Tibial nerve (tissue), 4 donors: ENCODE data around the gene CAMTA1. TPM values are rescaled to one million over a fixed set of nuclear protein-coding genes. Genes with fewer than 3 reads are reported as not detected.

Experiments
- DNase-seq, 2 donors: peaks; one replicate each; pipeline ENCODE4 v3.0.0-alpha.2; 2019; ENCODE audit warnings: low spot score in 2 of 2
- H3K27ac ChIP-seq, 4 donors: fragments of 200-600 bp; sonication (generic) in 3 of 4; one replicate each; pipeline ENCODE4 v1.5.1; 2017 to 2019; ENCODE audit warnings: mild to moderate bottlenecking in 1 of 4
- H3K27me3 ChIP-seq, 2 donors: fragments of 200-600 bp; sonication (generic) in 1 of 2; one replicate each; pipeline versions ENCODE4 v1.5.1 to v1.6.0; 2017 to 2019
- H3K36me3 ChIP-seq, 3 donors: fragments of 200-600 bp; sonication (generic); one replicate each; pipeline ENCODE4 v1.5.1; 2018 to 2019
- H3K4me1 ChIP-seq, 4 donors: fragments of 200-600 bp; sonication (generic) in 3 of 4; one replicate each; pipeline ENCODE4 v1.5.1; 2017 to 2019
- H3K4me3 ChIP-seq, 4 donors: fragments of 200-600 bp; sonication (generic) in 3 of 4; one replicate each; pipeline ENCODE4 v1.5.1; 2017 to 2019; ENCODE audit warnings: mild to moderate bottlenecking in 1 of 4, moderate library complexity in 1 of 4
- H3K9me3 ChIP-seq, 4 donors: fragments of 200-600 bp; sonication (generic) in 3 of 4; one replicate each; pipeline ENCODE4 v1.5.1; 2017 to 2019
- CTCF ChIP-seq, 5 experiments: fragments of 200-600 bp in 3 of 5; fragments of 450-650 bp in 2 of 5; sonication (generic) in 3 of 5; IDR thresholded peaks; one replicate each; pipeline ENCODE4 v1.5.1; 2016 to 2019; ENCODE audit warnings: antibody characterized with exemption in 5 of 5, mild to moderate bottlenecking in 3 of 5, moderate library complexity in 2 of 5
- EP300 ChIP-seq, 2 donors: sonication (generic); formaldehyde crosslinking; IDR thresholded peaks; one replicate each; pipeline ENCODE4 v1.6.1; 2017; ENCODE audit warnings: antibody characterized with exemption in 2 of 2, mild to moderate bottlenecking in 1 of 2
- POLR2A ChIP-seq, 2 donors: fragments of 450-650 bp; IDR thresholded peaks; one replicate each; pipeline ENCODE4 v1.6.1; 2017; ENCODE audit warnings: antibody characterized with exemption in 2 of 2, mild to moderate bottlenecking in 2 of 2, moderate library complexity in 2 of 2
- WGBS, 2 donors: methylation state at CpG; one replicate each; pipeline ENCODE4 v1.1.5; 2018; 5-methylcytosine and 5-hydroxymethylcytosine counted together
- total RNA-seq, 4 donors: library from RNA; depleted of rRNA; stranded (reverse); fragments of >200 nt; gene quantifications; one replicate each; pipeline ENCODE4 v1.1.0, GENCODE V29; 2016

CAMTA1 gene
- total RNA-seq, 4 donors from 2014 or later, result 41.8 to 104 (median 87.2) TPM

GRCh38 chr1:7468248-7468647 lies 683.0 kb downstream of the CAMTA1 start:
- 76 to 86% methylated on average over 8 to 9 of the region's 9 CpGs for WGBS, 2 donors
- H3K27me3 ChIP-seq, result no peaks in the 10 kb centered on the region
- H3K4me1 ChIP-seq, result peaks cover 2 to 44% (median 19%) of the 10 kb centered on the region in 4 donors
- TF ChIP-seq CTCF (IDR thresholded peaks at IDR 0.05), result no peak
- TF ChIP-seq EP300 (IDR thresholded peaks at IDR 0.05), result no peak
- no peak for TF ChIP-seq POLR2A (IDR thresholded peaks at IDR 0.05)
- H3K9me3 ChIP-seq, result no peaks in the 10 kb centered on the region
- no peak for DNase-seq
- H3K4me3 ChIP-seq, result no peak overlapping the region
- no peaks in the 10 kb centered on the region for H3K36me3 ChIP-seq
- H3K27ac ChIP-seq, result peak overlapping the region in 1 of 4 donors; percentile 90

- Histone ChIP-seq H3K27ac (peak overlapping the region in 3 of 4 donors; percentile 76 to 92 (median 90)), H3K9me3 (no peaks in the 10 kb centered on the region), H3K4me3 (no peak overlapping the region), H3K4me1 (peaks cover 2 to 45% (median 19%) of the 10 kb centered on the region in 4 donors), H3K36me3 (no peaks in the 10 kb centered on the region), H3K27me3 (no peaks in the 10 kb centered on the region)
- 56 to 60% methylated on average over 13 of the region's 13 CpGs for WGBS, 2 donors
- DNase-seq, result no peak
- TF ChIP-seq CTCF (IDR thresholded peaks at IDR 0.05) (no peak), POLR2A (IDR thresholded peaks at IDR 0.05) (no peak), EP300 (IDR thresholded peaks at IDR 0.05) (no peak)
These were observed 684.1 kb downstream of the CAMTA1 start for GRCh38 chr1:7469255-7469938.

GRCh38 chr1:7470904-7471638 lies 685.8 kb downstream of the CAMTA1 start:
- Histone ChIP-seq H3K27ac (peak overlapping the region; percentile 76 to 92 (median 90)), H3K27me3 (no peaks in the 10 kb centered on the region), H3K36me3 (no peaks in the 10 kb centered on the region), H3K4me3 (no peak overlapping the region), H3K9me3 (no peaks in the 10 kb centered on the region), H3K4me1 (peaks cover 2 to 45% (median 19%) of the 10 kb centered on the region in 4 donors)
- TF ChIP-seq POLR2A (IDR thresholded peaks at IDR 0.05), result no peak
- no peak for TF ChIP-seq EP300 (IDR thresholded peaks at IDR 0.05)
- TF ChIP-seq CTCF (IDR thresholded peaks at IDR 0.05), result no peak
- 18 to 40% methylated on average over 11 to 12 of the region's 12 CpGs for WGBS, 2 donors
- DNase-seq, result peak; percentile 51 to 60

- Histone ChIP-seq H3K27ac (peak overlapping the region; percentile 76 to 92 (median 90)), H3K9me3 (no peaks in the 10 kb centered on the region), H3K27me3 (no peaks in the 10 kb centered on the region), H3K4me3 (no peak overlapping the region), H3K4me1 (peaks cover 2 to 51% (median 19%) of the 10 kb centered on the region in 4 donors), H3K36me3 (no peaks in the 10 kb centered on the region)
- 37 to 43% methylated on average over 14 of the region's 14 CpGs for WGBS, 2 donors
- no peak for DNase-seq
- TF ChIP-seq CTCF (IDR thresholded peaks at IDR 0.05) (no peak), EP300 (IDR thresholded peaks at IDR 0.05) (peak; percentile 45 to 87)
These were observed 686.6 kb downstream of the CAMTA1 start for GRCh38 chr1:7471836-7472235.
